CD14-positive monocyte (primary cell): Measurements from ENCODE around the gene TMPRSS11F. TPM values are rescaled to one million over a fixed set of nuclear protein-coding genes. Genes with fewer than 3 reads are reported as not detected.

Experiments used
- DNase-seq, 3 donors: peaks; one replicate each; pipeline ENCODE4 v3.0.0-alpha.2; 2011 to 2022
- H2AFZ ChIP-seq: 2 replicates; pipeline ENCODE4 v1.6.0; 2012; ENCODE audit warnings: mild to moderate bottlenecking, low read depth, low read length, inconsistent platforms; ENCODE audit not compliant: insufficient read depth, poor library complexity, severe bottlenecking
- H3K27ac ChIP-seq, 2 donors: 1 replicate in 1 of 2; 2 replicates in 1 of 2; pipeline ENCODE4 v1.5.1; 2012 to 2013; ENCODE audit warnings: low read length in 2 of 2, control low read depth in 1 of 2, inconsistent platforms in 1 of 2, low read depth in 1 of 2, mild to moderate bottlenecking in 1 of 2
- H3K27me3 ChIP-seq, 2 donors: one replicate each; pipeline versions ENCODE4 v1.6.0 to v1.6.1; 2011 to 2013; ENCODE audit warnings: low read length in 2 of 2; ENCODE audit not compliant: control insufficient read depth in 2 of 2, insufficient read depth in 2 of 2
- H3K36me3 ChIP-seq, 2 donors: replicated peaks in 1 of 2; 1 replicate in 1 of 2; 2 replicates in 1 of 2; pipeline versions ENCODE4 v1.5.1 to v1.6.1; 2012 to 2013; ENCODE audit warnings: low read length in 2 of 2, control low read depth in 1 of 2, inconsistent platforms in 1 of 2, mild to moderate bottlenecking in 1 of 2; ENCODE audit not compliant: insufficient read depth in 2 of 2, control insufficient read depth in 1 of 2
- H3K4me1 ChIP-seq, 2 donors: 1 replicate in 1 of 2; 2 replicates in 1 of 2; pipeline versions ENCODE4 v1.5.1 to v1.6.1; 2012 to 2013; ENCODE audit warnings: low read length in 2 of 2, control low read depth in 1 of 2, inconsistent platforms in 1 of 2, mild to moderate bottlenecking in 1 of 2, moderate library complexity in 1 of 2; ENCODE audit not compliant: insufficient read depth in 2 of 2, control insufficient read depth in 1 of 2
- H3K4me2 ChIP-seq: replicated peaks from 2 replicates; pipeline ENCODE3; 2012; ENCODE audit warnings: low read length, moderate library complexity, mild to moderate bottlenecking; ENCODE audit not compliant: poor library complexity, severe bottlenecking; ENCODE audit errors: extremely low read depth
- H3K4me3 ChIP-seq, 3 experiments: fragments of 200-600 bp in 1 of 3; sonication (generic) in 1 of 3; replicated peaks in 1 of 3; 1 replicate in 2 of 3; 2 replicates in 1 of 3; pipeline ENCODE4 v1.5.1; 2011 to 2013; ENCODE audit warnings: low read length in 3 of 3, mild to moderate bottlenecking in 3 of 3, control low read depth in 2 of 3, low read depth in 2 of 3, inconsistent platforms in 1 of 3, moderate library complexity in 1 of 3
- H3K79me2 ChIP-seq: 2 replicates; pipeline ENCODE4 v1.6.0; 2012; ENCODE audit warnings: mild to moderate bottlenecking, control low read depth, inconsistent platforms, low read length, moderate library complexity; ENCODE audit not compliant: insufficient read depth
- H3K9ac ChIP-seq: 2 replicates; pipeline ENCODE4 v1.6.0; 2017; ENCODE audit warnings: low read length, mild to moderate bottlenecking; ENCODE audit not compliant: insufficient read depth, poor library complexity, severe bottlenecking
- H3K9me3 ChIP-seq, 2 donors: replicated peaks in 1 of 2; 1 replicate in 1 of 2; 2 replicates in 1 of 2; pipeline versions ENCODE4 v1.5.1 to v1.6.1; 2012 to 2013; ENCODE audit warnings: low read length in 2 of 2, control low read depth in 1 of 2; ENCODE audit not compliant: control insufficient read depth in 1 of 2, insufficient read depth in 1 of 2
- H4K20me1 ChIP-seq: 2 replicates; pipeline ENCODE4 v1.6.0; 2012; ENCODE audit warnings: mild to moderate bottlenecking, low read length, control low read depth, moderate library complexity; ENCODE audit not compliant: insufficient read depth
- H3K27ac Mint-ChIP-seq, 7 donors: one replicate each; pipeline ENCODE4 v1.8.0; 2020; ENCODE audit warnings: mild to moderate bottlenecking in 7 of 7, mixed read lengths in 7 of 7, moderate library complexity in 6 of 7, inconsistent platforms in 2 of 7
- H3K27me3 Mint-ChIP-seq, 3 donors: one replicate each; pipeline ENCODE4 v1.8.0; 2021 to 2022; ENCODE audit warnings: low read depth in 3 of 3, mild to moderate bottlenecking in 3 of 3, mixed read lengths in 3 of 3, moderate library complexity in 3 of 3, inconsistent platforms in 1 of 3
- H3K36me3 Mint-ChIP-seq, 2 donors: one replicate each; pipeline ENCODE4 v1.8.0; 2020; ENCODE audit warnings: mixed read lengths in 2 of 2, inconsistent platforms in 1 of 2, mild to moderate bottlenecking in 1 of 2
- H3K4me1 Mint-ChIP-seq: one replicate; pipeline ENCODE4 v1.8.0; 2020; ENCODE audit warnings: mild to moderate bottlenecking, mixed read lengths
- H3K4me3 Mint-ChIP-seq, 2 donors: one replicate each; pipeline ENCODE4 v1.8.0; 2020; ENCODE audit warnings: mild to moderate bottlenecking in 2 of 2, mixed read lengths in 2 of 2, moderate library complexity in 1 of 2
- H3K9me3 Mint-ChIP-seq, 7 donors: one replicate each; pipeline ENCODE4 v1.8.0; 2020 to 2022; ENCODE audit warnings: mixed read lengths in 7 of 7, mild to moderate bottlenecking in 6 of 7, moderate library complexity in 6 of 7, inconsistent platforms in 2 of 7
- CTCF ChIP-seq: fragments of 200-600 bp; IDR thresholded peaks from one replicate; pipeline ENCODE4 v1.8.0; 2022; ENCODE audit warnings: antibody characterized with exemption, mild to moderate bottlenecking
- WGBS: methylation state at CpG from one replicate; pipeline ENCODE4 v1.1.5; 2013; ENCODE audit warnings: missing lambda C conversion rate; ENCODE audit not compliant: insufficient coverage; 5-methylcytosine and 5-hydroxymethylcytosine counted together
- intact Hi-C, 2 donors: fragments of 100-400 bp; cut with micrococcal nuclease; formaldehyde crosslinking; loops; one replicate each; pipeline versions ENCODE4 v1.15.0 to v1.15.1; 2023
- polyA minus RNA-seq: library from RNA; depleted of rRNA, polyadenylated mRNA; stranded (reverse); fragments of >200 nt; gene quantifications from 2 replicates; pipeline ENCODE4 v1.2.3, GENCODE V29; 2012
- polyA plus RNA-seq, 3 donors: library from polyadenylated mRNA; depleted of rRNA in 1 of 3; unstranded in 2 of 3; stranded (reverse) in 1 of 3; fragments of 300-500 nt in 2 of 3; fragments of >200 nt in 1 of 3; fragmentation: Illumina TruSeq in 2 of 3; gene quantifications; 1 replicate in 2 of 3; 2 replicates in 1 of 3; pipeline ENCODE4 v1.2.3, GENCODE V29; 2012 to 2021
- total RNA-seq, 12 experiments: library from RNA in 1 of 12; stranded (reverse) in 1 of 12; fragments of 120-200 nt in 1 of 12; gene quantifications; one replicate each; pipeline ENCODE4 v1.2.4 and lab custom pipeline; 2013 to 2026; ENCODE audit warnings: mixed read lengths in 6 of 12, inconsistent platforms in 1 of 12

Gene TMPRSS11F
- total RNA-seq (2013): not detected
- polyA plus RNA-seq: not detected
- not detected in 2 replicates for polyA minus RNA-seq
- 0 to 0.69 (median 0.03) reads per million in 11 experiments for total RNA-seq (lab: John Stamatoyannopoulos, UW)

- no peak for TF ChIP-seq CTCF
These were observed at the start of gene TMPRSS11F for GRCh38 chr4:68129793-68130192. Gene TMPRSS11F, minus strand, starts transcription at chr4:68129869. Its CDS starts 49 bp downstream, at chr4:68129820.

GRCh38 chr4:68176904-68177303 is 47.2 kb upstream of the TMPRSS11F start:
- no peaks in the 10 kb centered on the region for H3K4me1 ChIP-seq
- no peak for TF ChIP-seq CTCF

More at GRCh38 chr4:68129793-68130192, at the start of gene TMPRSS11F:
- DNase-seq: no peak
- Histone ChIP-seq H3K27ac (no peak within 1 kb of the TSS), H2AFZ (no peak within 1 kb of the TSS), H3K9ac (no peak within 1 kb of the TSS), H3K4me3 (no peak within 1 kb of the TSS), H3K9me3 (peaks cover 10 to 16% of the 10 kb centered on the region in 2 donors), H3K79me2 (no peaks in the 10 kb centered on the region), H3K27me3 (no peaks in the 10 kb centered on the region), H3K4me1 (no peaks in the 10 kb centered on the region), H4K20me1 (no peaks in the 10 kb centered on the region), H3K4me2 (no peak within 1 kb of the TSS), H3K36me3 (no peaks in the 10 kb centered on the region)
- intact Hi-C loops: no loop called here
- no peak within 1 kb of the TSS for H3K27ac Mint-ChIP-seq
- WGBS: 100% methylated on average over 2 of the region's 3 CpGs
- no peaks in the 10 kb centered on the region for H3K36me3 Mint-ChIP-seq
- no peak within 1 kb of the TSS for H3K4me3 Mint-ChIP-seq
- H3K27me3 Mint-ChIP-seq: no peaks in the 10 kb centered on the region
- no peaks in the 10 kb centered on the region for H3K4me1 Mint-ChIP-seq
- H3K9me3 Mint-ChIP-seq: peaks cover 0 to 8% (median 3%) of the 10 kb centered on the region in 7 donors

More at GRCh38 chr4:68176904-68177303, 47.2 kb upstream of the TMPRSS11F start:
- no CpG with 5 or more reads among the region's 2 CpGs for WGBS
- Mint-ChIP-seq H3K4me1 (no peaks in the 10 kb centered on the region), H3K9me3 (peaks cover 0 to 2% (median 0%) of the 10 kb centered on the region in 7 donors), H3K27me3 (peaks cover 0 to 2% (median 1%) of the 10 kb centered on the region in 3 donors), H3K27ac (no peak overlapping the region), H3K4me3 (no peak overlapping the region), H3K36me3 (no peaks in the 10 kb centered on the region)
- Histone ChIP-seq H3K4me3 (no peak overlapping the region), H3K36me3 (no peaks in the 10 kb centered on the region), H3K27ac (no peak overlapping the region), H3K79me2 (no peaks in the 10 kb centered on the region), H4K20me1 (no peaks in the 10 kb centered on the region), H2AFZ (no peak overlapping the region), H3K9me3 (no peaks in the 10 kb centered on the region), H3K9ac (no peak overlapping the region), H3K4me2 (no peak overlapping the region), H3K27me3 (no peaks in the 10 kb centered on the region)
- intact Hi-C loops: loop anchor here (5.0 to 10.0 kb wide), 3 partner anchors 302 to 432 kb away; no protein-coding TSS in a partner anchor
- no peak for DNase-seq
